Astrocyte of the cerebellum (primary cell): ENCODE data around the gene ARID5A.

Source experiments
- DNase-seq: peaks from one replicate; pipeline ENCODE4 v3.0.0-alpha.2; 2011; ENCODE audit warnings: low read depth
- H3K4me3 ChIP-seq: 2 replicates; pipeline ENCODE4 v1.5.1; 2011; ENCODE audit warnings: mild to moderate bottlenecking, low read depth, low read length, moderate library complexity
- CTCF ChIP-seq: IDR thresholded peaks from 2 replicates; pipeline ENCODE4 v1.5.1; 2012; ENCODE audit warnings: low read length, low read depth, moderate library complexity, mild to moderate bottlenecking; ENCODE audit errors: missing control alignments
- in situ Hi-C: cut with HindIII; loops from 2 replicates; pipeline ENCODE4 v1.10.0; 2017; ENCODE audit warnings: low sequenced_read_pairs

The ARID5A gene

GRCh38 chr2:96511851-96512250, 24.7 kb upstream of the ARID5A start:
- no peak for DNase-seq
- TF ChIP-seq CTCF = no peak
- in situ Hi-C loops = no loop called here
- H3K4me3 ChIP-seq = no peak overlapping the region

GRCh38 chr2:96512341-96512740, 24.2 kb upstream of the ARID5A start:
- in situ Hi-C loops = no loop called here
- TF ChIP-seq CTCF = no peak
- H3K4me3 ChIP-seq = no peak overlapping the region
- no peak for DNase-seq

- no peak for DNase-seq
- no peak for TF ChIP-seq CTCF
- in situ Hi-C loops = no loop called here
- H3K4me3 ChIP-seq = no peak overlapping the region
Observed at GRCh38 chr2:96514521-96514920, 22.0 kb upstream of the ARID5A start.

GRCh38 chr2:96517079-96517478, 19.5 kb upstream of the ARID5A start:
- no peak overlapping the region for H3K4me3 ChIP-seq
- no peak for TF ChIP-seq CTCF
- in situ Hi-C loops = no loop called here
- DNase-seq = no peak

GRCh38 chr2:96520231-96520630, 16.3 kb upstream of the ARID5A start:
- no peak overlapping the region for H3K4me3 ChIP-seq
- DNase-seq = no peak
- no peak for TF ChIP-seq CTCF
- in situ Hi-C loops = loop anchor here (10.0 kb wide), 1 partner anchor 115 kb away; no protein-coding TSS in a partner anchor

GRCh38 chr2:96520697-96521096, 15.9 kb upstream of the ARID5A start:
- H3K4me3 ChIP-seq = no peak overlapping the region
- DNase-seq = no peak
- TF ChIP-seq CTCF = no peak
- in situ Hi-C loops = loop anchor here (10.0 kb wide), 1 partner anchor 116 kb away; no protein-coding TSS in a partner anchor

GRCh38 chr2:96521219-96521618, 15.3 kb upstream of the ARID5A start:
- in situ Hi-C loops = loop anchor here (10.0 kb wide), 1 partner anchor 116 kb away; no protein-coding TSS in a partner anchor
- no peak overlapping the region for H3K4me3 ChIP-seq
- no peak for DNase-seq
- TF ChIP-seq CTCF = no peak
